Activated T-cell treated with anti-CD3 and anti-CD28 coated beads for 48 hours (primary cell): ENCODE measurements around the gene EMP1.

Experiments used
- DNase-seq: peaks from one replicate; pipeline ENCODE4 v3.0.0-alpha.2; 2020; ENCODE audit warnings: low read depth

Gene EMP1

DNA sequence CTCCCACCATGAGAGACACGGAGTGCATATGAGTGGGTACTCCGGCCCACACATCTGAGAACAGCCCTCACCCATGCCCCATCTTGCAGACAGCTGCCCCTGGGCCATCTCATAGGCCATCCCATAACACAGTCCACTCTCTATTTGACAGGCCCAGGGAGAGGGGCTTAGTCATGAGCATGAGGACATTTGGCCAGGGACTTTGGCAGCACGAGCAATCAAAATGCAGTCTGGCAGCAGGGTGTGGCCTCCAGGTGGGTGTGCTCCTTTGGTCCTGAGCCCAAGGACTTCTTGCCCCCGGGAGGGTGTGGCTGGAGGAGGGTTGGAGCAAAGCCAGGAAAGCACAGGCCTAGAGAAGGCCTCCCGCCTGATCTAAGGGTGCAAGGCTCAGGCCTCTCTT lies 25.6 kb downstream of the EMP1 start:
- no peak for DNase-seq

DNA sequence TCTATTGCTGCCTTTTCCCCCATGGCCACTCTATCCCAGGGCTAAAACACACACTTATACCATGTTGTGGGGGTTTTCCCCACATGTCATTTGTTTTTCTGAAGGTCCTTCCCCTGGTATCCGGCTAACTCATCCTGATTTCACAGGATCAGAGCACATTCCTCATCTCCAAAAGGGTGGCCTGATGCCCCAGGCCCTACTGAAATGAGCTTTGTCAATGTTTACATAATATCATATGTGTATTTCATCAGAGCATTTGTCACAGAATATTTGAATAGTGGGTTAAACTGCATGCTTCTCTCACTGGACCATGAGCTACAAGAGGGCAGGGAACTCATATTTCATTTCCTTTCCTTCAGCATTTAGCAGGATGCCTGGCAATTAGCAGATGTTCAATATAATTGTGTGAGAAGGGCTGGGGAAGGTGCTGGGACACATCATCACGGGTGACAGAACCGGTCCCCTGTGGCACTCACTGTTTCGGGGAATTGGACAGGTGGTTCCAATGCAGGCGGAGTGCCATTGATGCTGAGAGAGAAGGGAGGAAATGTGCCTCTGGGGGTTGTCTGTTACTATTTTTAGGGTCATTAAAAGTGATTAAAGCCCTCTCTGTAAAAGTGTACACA lies 26.8 kb downstream of the EMP1 start:
- no peak for DNase-seq

GRCh38 chr12:13223941-13224340 lies 27.4 kb downstream of the EMP1 start:
- no peak for DNase-seq

DNA sequence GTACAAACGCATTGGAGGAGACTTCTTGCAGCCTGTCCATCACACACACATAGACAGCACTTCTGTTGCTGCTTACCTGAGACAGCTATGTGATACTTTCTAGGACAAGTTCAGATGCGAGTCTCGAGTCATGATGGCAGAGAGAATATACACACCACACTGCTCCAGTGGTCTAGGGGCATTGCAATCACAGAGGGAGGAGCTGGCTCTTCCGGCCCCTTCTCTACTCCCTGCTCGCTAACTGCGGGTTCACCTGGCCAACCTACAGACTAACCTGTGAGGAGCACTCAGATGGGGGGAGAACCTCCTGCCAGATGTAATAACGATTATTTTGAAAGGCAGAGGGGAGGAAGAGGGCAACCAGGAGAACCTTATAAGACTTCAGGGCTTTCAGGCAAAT lies 30.7 kb downstream of the EMP1 start:
- DNase-seq = no peak

DNA sequence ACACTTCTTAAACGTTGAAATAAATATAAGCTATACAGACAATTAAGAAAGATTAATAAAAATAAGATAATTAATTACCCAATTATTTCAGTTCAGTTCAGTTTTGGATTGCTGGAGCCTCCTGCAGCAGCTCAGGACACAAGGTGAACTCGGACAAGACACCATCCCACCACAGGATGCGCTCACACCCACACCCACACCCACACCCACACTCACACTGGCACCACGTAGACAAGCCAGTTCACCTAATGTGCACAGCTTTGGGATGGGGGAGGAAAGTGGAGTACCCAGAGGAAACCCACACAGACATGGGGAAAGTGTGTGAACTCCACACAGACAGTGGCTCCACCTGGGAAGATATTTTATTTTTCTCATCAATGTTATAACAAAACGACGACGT lies 32.1 kb downstream of the EMP1 start:
- DNase-seq = no peak

DNA sequence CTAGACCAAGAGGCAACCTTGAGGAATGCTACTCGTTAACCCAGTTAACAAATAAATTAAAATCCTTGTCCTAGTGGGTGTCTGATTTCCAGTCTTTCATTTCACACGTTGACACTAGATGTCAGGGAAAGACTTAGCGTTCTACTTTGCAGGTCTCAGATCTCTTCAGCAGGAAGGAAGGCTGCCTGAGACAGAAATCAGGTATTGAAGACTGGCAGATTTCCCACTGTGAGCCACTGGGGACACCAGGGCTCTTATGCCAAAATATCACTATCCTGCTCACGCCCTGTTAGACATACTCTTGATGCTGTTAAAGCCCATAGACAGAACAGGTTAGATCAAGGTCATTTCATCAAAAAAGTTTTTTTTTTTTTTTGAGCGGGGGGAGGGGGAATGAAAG lies 33.0 kb downstream of the EMP1 start:
- DNase-seq = no peak

GRCh38 chr12:13230500-13230899 lies 34.0 kb downstream of the EMP1 start:
- no peak for DNase-seq

DNA sequence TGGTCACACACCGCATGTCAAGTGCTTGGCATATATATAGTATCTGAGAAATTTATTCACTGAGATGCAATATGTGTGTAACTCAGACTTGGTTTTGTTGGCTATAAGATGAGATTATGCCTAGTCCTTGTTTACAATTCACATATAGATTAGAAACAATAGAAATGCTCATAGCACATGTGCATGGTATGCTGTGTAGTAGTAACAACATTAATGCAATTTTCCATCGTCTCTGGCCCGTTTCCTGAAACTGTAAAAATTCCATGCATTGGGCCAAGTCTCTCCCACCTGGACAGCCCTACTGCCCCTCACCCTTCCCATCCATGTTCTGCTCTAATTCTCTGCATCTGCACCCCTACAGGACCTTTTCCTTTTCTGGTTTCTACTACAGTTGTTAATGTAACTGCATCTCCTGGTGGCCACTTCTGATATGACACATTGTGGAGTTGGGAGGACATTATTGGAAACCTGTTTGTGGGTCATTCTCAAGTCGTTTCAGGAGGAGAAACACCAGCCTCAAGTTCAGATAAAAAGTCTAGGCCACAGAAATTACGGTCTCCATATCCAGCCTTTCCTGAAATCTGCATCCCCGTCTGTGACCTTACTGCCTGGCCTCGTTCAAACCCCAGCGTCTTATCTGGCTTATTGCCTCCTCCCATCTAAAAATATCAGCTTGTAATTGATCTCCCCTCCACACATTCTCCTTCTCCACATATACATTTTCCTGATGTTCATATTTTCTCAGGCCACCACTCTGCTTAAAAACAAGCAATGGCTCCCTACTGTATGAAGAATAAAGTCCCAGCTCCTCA lies 37.5 kb downstream of the EMP1 start:
- no peak for DNase-seq

- no peak for DNase-seq
Measured at GRCh38 chr12:13238204-13238603, 41.7 kb downstream of the EMP1 start.

GRCh38 chr12:13241833-13242488 lies 45.4 kb downstream of the EMP1 start:
- no peak for DNase-seq

DNA sequence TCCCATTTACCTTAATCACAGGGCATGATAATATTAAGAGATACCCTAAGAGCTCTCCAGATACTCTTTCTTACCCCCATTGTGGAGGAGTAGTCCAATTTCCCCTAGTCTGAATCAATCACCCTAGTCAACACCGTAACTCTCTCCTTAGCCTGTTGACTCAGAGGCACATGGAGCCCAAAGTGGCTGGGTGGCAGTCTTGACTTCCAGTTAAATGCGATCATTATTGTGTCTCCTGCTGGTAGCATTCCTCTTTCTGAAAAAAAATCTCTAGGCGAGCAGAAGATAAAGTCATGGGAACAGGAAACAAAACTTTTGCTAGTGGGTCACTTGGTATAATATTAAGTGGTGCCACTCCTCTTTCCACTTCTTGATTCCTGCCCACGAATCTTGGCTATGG lies 46.4 kb downstream of the EMP1 start:
- DNase-seq = no peak

GRCh38 chr12:13243516-13244070 lies 47.1 kb downstream of the EMP1 start:
- DNase-seq = no peak

DNA sequence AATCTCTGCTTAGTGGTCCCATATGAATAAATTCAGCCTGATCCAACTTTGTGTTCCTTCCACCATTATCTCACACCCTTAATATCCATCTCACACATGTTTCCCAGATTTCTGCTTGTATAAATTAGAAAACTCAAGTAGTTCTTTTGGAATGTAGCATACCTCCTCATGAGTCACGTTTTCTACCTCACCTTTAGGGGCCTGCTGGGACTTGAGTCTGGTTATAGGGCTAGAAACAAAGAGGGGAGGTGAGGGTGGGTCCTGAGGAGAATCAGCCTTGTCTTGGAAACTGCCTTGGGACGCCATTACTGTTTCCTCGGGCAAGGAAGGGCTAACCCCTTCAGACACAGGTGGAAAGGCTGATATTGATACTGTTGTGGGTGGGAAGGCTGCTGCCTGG lies 51.1 kb downstream of the EMP1 start:
- DNase-seq = no peak

- no peak for DNase-seq
Measured at GRCh38 chr12:13248964-13249363, 52.4 kb downstream of the EMP1 start.

DNA sequence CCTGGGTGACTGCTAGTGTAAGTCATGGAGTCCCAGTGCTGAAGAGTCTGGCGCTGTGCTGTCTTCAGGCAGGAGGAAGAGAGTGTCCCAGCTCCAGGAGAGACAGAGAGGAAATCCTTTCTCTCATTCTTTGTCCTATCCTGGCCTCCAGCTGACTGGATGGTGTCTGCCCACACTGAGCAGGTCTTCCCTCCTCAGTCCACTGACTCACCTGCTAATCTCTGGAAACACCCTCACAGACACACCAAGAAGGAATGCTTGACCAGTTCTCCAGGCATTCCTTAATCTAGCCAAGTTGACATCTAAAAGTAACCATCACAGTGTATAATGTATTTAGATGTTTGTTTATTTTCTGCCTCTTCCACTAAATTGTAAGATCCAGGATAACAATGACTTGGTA lies 53.9 kb downstream of the EMP1 start:
- DNase-seq = no peak

DNA sequence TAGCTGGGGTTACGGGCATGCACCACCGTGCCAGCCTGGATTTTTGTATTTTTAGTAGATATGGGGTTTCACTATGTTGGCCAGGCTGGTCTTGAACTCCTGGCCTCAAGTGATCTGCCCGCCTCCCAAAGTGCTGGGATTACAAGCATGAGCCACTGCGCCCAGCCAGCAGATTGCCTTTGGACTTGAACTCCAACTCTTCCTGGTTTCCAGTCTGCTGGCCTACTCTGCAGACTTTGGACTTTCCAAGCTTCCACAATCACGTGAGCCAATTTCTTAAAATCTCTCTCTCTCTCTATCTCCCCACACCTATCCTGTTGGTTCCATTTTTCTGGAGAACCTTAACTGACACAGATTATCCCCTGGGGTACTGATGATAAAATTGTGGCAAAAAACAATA lies 55.0 kb downstream of the EMP1 start:
- DNase-seq = no peak

- no peak for DNase-seq
Measured at GRCh38 chr12:13252024-13252423, 55.5 kb downstream of the EMP1 start.

DNA sequence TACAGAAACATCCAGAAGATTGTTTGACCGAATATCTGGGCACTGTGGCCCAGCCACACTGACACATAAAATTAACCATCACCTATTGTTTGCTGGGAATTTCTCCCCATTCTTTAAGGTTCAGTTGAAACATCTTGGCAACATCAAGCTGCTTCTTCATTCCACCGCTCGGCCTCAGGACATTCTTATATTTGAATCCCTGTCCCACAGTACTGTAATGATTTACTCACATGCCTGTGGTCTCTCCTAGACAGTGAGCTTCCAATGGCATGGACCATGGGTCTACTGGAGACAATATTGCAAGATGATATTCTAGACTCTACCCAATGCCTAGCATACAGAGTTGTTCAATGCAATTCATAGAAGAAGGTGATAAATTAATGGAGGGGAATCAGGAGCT lies 56.1 kb downstream of the EMP1 start:
- DNase-seq = no peak

DNA sequence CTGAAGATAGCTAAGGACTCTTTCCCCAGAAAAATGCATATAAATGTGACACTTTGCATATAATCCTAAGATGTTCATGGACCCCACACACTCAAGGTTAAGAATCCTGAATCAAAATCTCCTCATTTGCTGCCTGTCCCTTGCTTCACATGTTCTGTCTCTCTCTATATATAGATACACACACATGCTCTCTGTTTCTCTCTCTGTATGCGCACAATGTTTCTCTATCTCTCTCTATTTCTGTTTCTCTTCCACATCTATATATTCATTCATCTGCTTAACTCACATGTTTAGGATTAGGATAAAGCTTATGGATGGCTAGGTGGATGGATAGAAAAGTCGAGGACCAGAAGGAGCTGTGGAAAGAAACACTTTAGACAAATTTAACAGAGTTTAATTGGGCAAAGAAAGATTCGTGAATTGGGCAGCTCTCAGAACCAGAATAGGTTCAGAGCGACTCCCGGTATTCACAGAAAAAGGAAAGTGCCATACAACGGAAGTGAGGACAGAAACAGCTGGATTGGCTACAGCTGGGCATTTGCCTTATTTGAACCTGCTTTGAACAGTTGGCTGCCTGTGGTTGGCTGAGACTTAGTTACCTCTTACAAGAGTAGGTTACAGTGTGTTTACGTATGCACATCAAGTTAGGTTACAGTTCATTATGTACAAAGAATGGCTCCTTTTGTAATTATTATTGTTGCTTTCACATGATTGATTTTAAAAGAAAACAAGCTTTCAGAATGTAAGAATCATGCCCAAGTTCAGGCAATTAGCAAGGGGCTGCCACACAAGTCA lies 57.6 kb downstream of the EMP1 start:
- no peak for DNase-seq

DNA sequence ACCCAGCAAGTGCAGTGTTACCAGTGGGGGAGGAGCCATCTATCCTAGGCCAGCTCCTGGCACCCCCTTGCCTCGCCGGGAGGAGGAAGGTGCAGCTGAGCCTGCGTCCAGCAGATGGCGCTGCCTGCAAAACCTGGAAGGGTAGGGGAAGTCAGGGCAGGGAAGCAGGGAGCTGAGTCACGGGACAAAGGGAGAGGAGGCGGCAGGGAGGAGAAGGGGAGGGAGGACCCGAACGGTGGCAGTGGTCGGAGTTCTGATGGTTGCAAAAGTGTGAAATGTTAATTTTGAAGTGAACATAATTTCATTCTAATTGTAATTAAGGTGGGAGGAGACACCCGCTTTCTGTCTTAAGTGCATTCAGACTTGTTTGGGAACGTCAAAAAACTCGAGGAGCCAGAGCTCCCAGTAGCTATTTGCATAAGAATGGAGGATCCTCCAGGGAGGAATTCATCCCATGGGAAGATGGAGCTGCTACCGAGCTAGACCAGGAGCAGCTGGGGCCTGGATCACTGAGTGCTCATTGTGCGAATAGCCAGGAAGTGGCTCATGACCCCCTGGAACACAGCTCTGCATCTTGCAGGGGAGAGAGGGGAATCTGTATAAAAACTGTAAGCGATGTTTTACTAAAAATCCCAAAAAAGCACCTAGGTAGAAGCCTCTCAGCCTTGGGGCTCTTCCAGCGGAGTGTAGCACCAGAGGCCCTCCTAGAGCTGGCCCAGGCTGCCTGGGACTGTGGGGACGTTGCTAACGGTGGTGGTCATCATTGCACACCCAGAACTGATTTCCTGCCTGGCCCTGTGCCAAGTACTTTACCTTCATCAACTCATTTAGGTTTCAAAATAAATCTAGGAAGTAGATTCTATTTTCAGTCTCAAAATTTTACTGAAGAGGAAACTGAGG lies 59.5 kb downstream of the EMP1 start:
- DNase-seq = peak; percentile 85

DNA sequence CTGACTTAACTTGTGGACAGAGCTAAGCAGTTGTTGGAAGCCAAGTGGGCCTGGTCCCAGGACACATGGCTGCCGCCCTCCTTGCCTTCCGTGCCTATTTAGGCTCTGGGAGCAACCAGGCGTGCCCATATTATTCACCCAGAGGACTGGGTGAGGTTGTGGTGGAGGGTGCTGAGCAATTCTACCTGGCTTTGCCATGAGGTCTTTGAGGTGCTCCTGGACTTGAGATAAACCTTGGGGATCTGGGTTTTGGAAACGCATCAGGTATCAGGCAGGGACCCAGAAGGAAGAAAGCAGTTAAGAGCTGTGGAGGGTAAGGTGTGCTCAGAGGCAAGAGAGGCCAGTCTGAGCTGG lies 60.1 kb downstream of the EMP1 start:
- DNase-seq = no peak
